Ishikawa (cell line): ENCODE data around the gene RTN4R.

ENCODE experiments used
- CEBPB ChIP-seq: IDR thresholded peaks from 2 replicates; pipeline ENCODE4 v1.6.1; 2012
- CREB1 ChIP-seq: IDR thresholded peaks from 2 replicates; pipeline ENCODE4 v1.6.1; 2012; ENCODE audit warnings: low read depth
- EGR1 ChIP-seq: IDR thresholded peaks from 2 replicates; pipeline ENCODE4 v1.6.1; 2012
- EP300 ChIP-seq: IDR thresholded peaks from 2 replicates; pipeline ENCODE4 v1.6.1; 2012; ENCODE audit warnings: borderline replicate concordance
- FOXM1 ChIP-seq: IDR thresholded peaks from 2 replicates; pipeline ENCODE4 v1.6.1; 2012; ENCODE audit warnings: low read depth, borderline replicate concordance
- NFIC ChIP-seq: IDR thresholded peaks from 2 replicates; pipeline ENCODE4 v1.6.1; 2012
- RAD21 ChIP-seq: IDR thresholded peaks from 2 replicates; pipeline ENCODE4 v1.6.1; 2012; ENCODE audit warnings: low read depth
- TAF1 ChIP-seq: IDR thresholded peaks from 2 replicates; pipeline ENCODE4 v1.6.1; 2012; ENCODE audit warnings: low read depth, mild to moderate bottlenecking
- TCF12 ChIP-seq: IDR thresholded peaks from 2 replicates; pipeline ENCODE4 v1.6.1; 2012; ENCODE audit warnings: low read depth
- TEAD4 ChIP-seq: IDR thresholded peaks from 2 replicates; pipeline ENCODE4 v1.6.1; 2012
- YY1 ChIP-seq: IDR thresholded peaks from 2 replicates; pipeline ENCODE4 v1.6.1; 2012; ENCODE audit warnings: low read depth
- ZBTB7A ChIP-seq: IDR thresholded peaks from 2 replicates; pipeline ENCODE4 v1.6.1; 2012; ENCODE audit warnings: low read depth
- TF ChIP-seq, protein P1 (sequence below): IDR thresholded peaks from 2 replicates; pipeline ENCODE4 v1.6.1; 2012
- TF ChIP-seq, protein P2 (sequence below): IDR thresholded peaks from 2 replicates; pipeline ENCODE4 v1.6.1; 2012; ENCODE audit warnings: low read depth, mild to moderate bottlenecking
- TF ChIP-seq, protein P3 (sequence below): IDR thresholded peaks from 2 replicates; pipeline ENCODE4 v1.6.1; 2012

The RTN4R gene

DNA sequence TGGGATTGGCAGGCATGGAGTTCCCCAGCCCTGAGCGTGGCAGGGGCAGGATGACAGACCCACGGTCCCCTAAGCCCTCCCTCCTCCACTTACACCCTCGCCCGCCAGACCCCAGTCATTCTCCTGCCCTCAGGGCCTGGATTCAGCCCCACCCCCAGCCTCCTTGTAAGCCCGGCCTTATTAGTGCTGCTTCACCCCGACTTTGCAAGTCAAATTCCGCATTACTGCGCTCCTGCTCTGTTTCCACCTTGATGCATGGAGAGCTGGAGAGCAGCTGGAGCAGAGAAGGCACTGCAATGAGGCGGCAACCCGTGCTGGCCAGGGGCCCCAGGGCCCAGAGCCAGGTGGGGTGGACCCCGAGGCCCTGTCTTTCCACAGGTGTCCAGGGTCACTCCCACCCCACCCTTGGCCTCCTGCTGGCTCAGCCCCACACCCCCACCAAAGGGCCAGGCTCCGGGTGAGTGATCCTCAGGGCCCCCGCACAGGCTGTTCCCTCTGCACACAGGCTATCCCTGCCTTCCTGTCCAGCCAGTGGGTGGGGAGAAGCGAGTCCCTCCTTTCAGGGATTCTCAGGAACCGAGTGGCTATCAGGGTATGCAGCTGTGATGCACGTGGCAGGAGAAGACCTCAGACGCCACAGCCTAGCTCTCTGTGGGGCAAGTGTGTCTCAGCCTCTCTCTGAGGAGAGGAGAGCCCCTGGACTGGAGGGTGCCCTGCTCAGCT, 36.4 kb downstream of the RTN4R start:
- TF ChIP-seq, protein P1, sequence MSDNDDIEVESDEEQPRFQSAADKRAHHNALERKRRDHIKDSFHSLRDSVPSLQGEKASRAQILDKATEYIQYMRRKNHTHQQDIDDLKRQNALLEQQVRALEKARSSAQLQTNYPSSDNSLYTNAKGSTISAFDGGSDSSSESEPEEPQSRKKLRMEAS: no peak
- TF ChIP-seq CEBPB (no peak), TAF1 (no peak), EP300 (no peak), NFIC (no peak; the same call in 1 of the 2 replicates), RAD21 (no peak)
- TF ChIP-seq, protein P2, sequence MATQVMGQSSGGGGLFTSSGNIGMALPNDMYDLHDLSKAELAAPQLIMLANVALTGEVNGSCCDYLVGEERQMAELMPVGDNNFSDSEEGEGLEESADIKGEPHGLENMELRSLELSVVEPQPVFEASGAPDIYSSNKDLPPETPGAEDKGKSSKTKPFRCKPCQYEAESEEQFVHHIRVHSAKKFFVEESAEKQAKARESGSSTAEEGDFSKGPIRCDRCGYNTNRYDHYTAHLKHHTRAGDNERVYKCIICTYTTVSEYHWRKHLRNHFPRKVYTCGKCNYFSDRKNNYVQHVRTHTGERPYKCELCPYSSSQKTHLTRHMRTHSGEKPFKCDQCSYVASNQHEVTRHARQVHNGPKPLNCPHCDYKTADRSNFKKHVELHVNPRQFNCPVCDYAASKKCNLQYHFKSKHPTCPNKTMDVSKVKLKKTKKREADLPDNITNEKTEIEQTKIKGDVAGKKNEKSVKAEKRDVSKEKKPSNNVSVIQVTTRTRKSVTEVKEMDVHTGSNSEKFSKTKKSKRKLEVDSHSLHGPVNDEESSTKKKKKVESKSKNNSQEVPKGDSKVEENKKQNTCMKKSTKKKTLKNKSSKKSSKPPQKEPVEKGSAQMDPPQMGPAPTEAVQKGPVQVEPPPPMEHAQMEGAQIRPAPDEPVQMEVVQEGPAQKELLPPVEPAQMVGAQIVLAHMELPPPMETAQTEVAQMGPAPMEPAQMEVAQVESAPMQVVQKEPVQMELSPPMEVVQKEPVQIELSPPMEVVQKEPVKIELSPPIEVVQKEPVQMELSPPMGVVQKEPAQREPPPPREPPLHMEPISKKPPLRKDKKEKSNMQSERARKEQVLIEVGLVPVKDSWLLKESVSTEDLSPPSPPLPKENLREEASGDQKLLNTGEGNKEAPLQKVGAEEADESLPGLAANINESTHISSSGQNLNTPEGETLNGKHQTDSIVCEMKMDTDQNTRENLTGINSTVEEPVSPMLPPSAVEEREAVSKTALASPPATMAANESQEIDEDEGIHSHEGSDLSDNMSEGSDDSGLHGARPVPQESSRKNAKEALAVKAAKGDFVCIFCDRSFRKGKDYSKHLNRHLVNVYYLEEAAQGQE: no peak
- TF ChIP-seq, protein P3, sequence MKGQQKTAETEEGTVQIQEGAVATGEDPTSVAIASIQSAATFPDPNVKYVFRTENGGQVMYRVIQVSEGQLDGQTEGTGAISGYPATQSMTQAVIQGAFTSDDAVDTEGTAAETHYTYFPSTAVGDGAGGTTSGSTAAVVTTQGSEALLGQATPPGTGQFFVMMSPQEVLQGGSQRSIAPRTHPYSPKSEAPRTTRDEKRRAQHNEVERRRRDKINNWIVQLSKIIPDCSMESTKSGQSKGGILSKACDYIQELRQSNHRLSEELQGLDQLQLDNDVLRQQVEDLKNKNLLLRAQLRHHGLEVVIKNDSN: no peak

DNA sequence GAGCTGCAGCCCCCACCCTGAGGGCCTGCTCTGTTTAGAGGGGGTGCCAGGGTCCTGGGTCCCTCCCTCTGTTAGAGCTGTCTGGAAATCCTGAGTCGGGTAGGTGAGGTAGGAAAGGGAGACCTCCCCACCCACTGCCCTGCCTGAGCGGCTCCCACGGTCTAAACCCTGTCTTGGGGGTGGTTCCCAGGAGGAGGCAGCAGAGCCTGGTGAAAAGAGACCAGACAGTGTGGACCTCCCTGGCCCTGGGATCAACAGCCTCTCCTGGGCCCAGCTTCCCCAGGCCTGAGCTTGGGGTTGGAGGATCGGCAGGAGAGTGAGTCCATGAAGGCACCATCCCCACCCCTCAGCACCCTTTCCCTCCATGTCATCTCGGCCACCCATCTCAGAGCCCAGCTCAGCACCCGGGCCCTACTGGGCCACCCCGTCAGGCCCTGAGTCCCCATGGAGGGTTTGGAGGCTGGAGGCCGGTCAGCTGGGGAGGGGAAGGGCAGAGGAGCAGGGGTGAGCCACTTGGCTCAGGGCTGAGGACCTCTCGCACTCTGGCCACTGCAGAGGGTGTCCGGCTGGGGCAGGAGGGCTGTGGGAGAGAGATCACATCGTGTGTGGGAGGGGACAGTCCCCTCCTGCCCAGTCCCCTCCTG, 37.2 kb downstream of the RTN4R start:
- TF ChIP-seq EP300: no peak
- TF ChIP-seq RAD21: no peak
- no peak for TF ChIP-seq TCF12
- TF ChIP-seq FOXM1: no peak
- TF ChIP-seq, protein P3: no peak
- no peak for TF ChIP-seq EGR1
- no peak for TF ChIP-seq NFIC
- no peak for TF ChIP-seq YY1
- TF ChIP-seq TEAD4: no peak
- TF ChIP-seq, protein P1: no peak
- no peak for TF ChIP-seq TAF1
- TF ChIP-seq, protein P2: no peak
- no peak for TF ChIP-seq ZBTB7A
- no peak for TF ChIP-seq CREB1
- TF ChIP-seq CEBPB: no peak

DNA sequence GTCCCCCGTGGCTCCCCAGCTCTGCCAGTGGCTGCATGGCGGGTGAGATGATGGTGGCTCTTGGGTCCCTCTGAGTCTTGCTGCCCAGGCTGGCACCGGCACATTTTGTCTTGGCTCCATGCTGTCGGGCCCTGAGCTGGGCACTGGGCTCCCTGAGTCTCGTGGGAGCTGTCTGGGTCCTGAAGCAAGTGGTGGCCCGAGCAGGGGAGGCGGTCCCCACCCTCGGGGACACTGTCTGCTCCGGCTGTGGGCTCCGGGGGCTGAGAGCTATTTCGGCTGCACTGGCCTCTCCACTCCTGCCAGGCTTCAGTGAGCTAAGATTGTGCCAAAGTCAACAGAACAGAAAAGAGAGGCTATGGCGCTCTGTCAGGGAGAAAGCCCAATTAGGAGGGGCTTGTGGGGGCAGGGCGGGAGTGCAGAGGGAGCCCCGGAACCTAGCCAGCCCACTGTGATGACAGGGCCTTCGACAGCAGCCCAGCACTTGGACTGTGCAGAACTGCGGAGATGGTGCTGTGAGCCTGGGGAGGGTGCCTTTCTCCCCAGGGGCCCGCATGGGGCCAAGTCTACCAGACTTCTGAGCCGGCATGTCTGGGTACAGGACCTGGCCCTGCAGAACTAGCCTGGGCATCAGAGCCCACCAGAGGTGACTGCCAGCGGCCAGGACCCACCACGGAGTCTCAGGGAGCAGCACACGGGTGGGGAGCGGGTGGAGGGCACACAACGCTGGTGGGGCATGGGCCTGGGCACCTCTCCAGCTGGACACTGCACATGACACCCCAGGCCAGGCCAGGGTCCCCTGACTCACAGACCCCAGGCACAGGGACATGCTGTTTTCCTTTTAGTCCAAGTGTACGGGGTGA, 38.0 kb downstream of the RTN4R start:
- TF ChIP-seq YY1: no peak
- TF ChIP-seq EGR1: no peak

DNA sequence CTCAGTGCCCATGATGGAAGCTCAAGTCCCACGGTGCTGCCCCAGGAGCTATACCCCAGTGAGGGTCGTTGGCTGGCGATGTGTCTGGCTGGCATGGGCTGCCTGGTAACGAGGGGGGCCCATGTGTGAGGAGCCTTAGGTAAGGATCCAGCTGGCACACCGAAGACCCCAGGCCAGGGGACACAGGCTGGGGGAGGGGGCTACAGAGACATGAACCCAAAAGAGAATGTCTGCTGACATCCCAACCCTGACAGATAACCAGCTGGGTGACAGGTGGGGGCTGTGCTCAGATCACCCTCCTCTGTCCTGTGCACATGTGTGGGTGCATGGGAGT, 39.2 kb downstream of the RTN4R start:
- no peak for TF ChIP-seq CREB1
- no peak for TF ChIP-seq ZBTB7A
- TF ChIP-seq, protein P2: no peak
- TF ChIP-seq TEAD4: no peak
- TF ChIP-seq, protein P3: no peak
- no peak for TF ChIP-seq TCF12
- no peak for TF ChIP-seq CEBPB
- no peak for TF ChIP-seq EGR1
- TF ChIP-seq, protein P1: no peak
- TF ChIP-seq EP300: no peak
- no peak for TF ChIP-seq TAF1
